Fibroblast of pulmonary artery (primary cell): ENCODE measurements around the gene ATXN1.
A peak's percentile ranks its signal among the peaks of the same experiment; 100 is the strongest.

Experiments used
- DNase-seq: peaks from one replicate; pipeline ENCODE4 v3.0.0-alpha.2; 2010; ENCODE audit warnings: low read depth
- H3K4me3 ChIP-seq: replicated peaks from 2 replicates; pipeline ENCODE4 v1.5.1; 2011; ENCODE audit warnings: low read depth, mild to moderate bottlenecking, control low read depth, low read length, moderate library complexity
- CTCF ChIP-seq: IDR thresholded peaks from 2 replicates; pipeline ENCODE4 v1.5.1; 2011; ENCODE audit warnings: mild to moderate bottlenecking, control low read depth, low read length, inconsistent platforms; ENCODE audit errors: missing control alignments

ATXN1 gene

GRCh38 chr6:16648003-16648402 is 113.3 kb downstream of the ATXN1 start:
- TF ChIP-seq CTCF, result no peak
- H3K4me3 ChIP-seq, result no peak overlapping the region
- no peak for DNase-seq

DNA sequence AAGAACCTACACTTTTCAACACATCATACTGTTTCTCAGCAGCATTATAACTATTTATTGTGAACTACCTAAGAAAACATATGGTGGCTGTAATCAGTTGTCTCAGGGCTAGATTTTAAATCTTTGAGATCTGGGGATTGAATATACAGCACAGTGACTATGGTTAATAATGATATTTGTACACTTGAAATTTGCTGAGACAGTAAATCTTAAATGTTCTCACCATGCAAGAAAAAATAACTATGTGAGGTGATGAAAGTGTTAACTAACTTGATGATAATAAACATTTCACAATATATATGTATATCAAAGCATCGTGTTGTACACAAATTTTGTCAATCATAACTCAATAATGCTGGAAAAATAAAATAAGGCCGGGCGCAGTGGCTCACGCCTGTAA is 113.8 kb downstream of the ATXN1 start:
- no peak for DNase-seq
- TF ChIP-seq CTCF, result no peak
- no peak overlapping the region for H3K4me3 ChIP-seq

GRCh38 chr6:16644540-16645250 is 116.6 kb downstream of the ATXN1 start:
- no peak for TF ChIP-seq CTCF
- H3K4me3 ChIP-seq, result no peak overlapping the region
- DNase-seq, result no peak

GRCh38 chr6:16639684-16640480 is 121.4 kb downstream of the ATXN1 start:
- no peak for TF ChIP-seq CTCF
- H3K4me3 ChIP-seq, result no peak overlapping the region
- DNase-seq, result peak; percentile 80

- no peak overlapping the region for H3K4me3 ChIP-seq
These were observed 123.6 kb downstream of the ATXN1 start for GRCh38 chr6:16637635-16638034.

GRCh38 chr6:16635810-16636602 is 125.3 kb downstream of the ATXN1 start:
- no peak overlapping the region for H3K4me3 ChIP-seq
- DNase-seq, result peak; percentile 64
- TF ChIP-seq CTCF, result no peak

More at GRCh38 chr6:16637635-16638034, 123.6 kb downstream of the ATXN1 start:
- no peak for DNase-seq
- no peak for TF ChIP-seq CTCF
